Activated CD4-positive, alpha-beta T cell treated with anti-CD3 and anti-CD28 coated beads for 4 hours (primary cell): ENCODE data around the gene TARBP1.
A peak's percentile ranks its signal among the peaks of the same experiment; 100 is the strongest.
"Not testable (repeated sequence)": the region's sequence is repeated elsewhere in the genome, so short reads cannot be mapped to it uniquely, and the experiment has no call there.

Source experiments
- DNase-seq, 2 donors: peaks; one replicate each; pipeline ENCODE4 v3.0.0-alpha.2; 2020

Gene TARBP1

GRCh38 chr1:234505769-234506102 is 26.8 kb upstream of the TARBP1 start:
- DNase-seq: no peak

GRCh38 chr1:234504969-234505768 is 26.2 kb upstream of the TARBP1 start:
- no peak for DNase-seq

GRCh38 chr1:234504251-234504650 is 25.3 kb upstream of the TARBP1 start:
- DNase-seq: not testable (repeated sequence)

GRCh38 chr1:234503193-234504050 is 24.4 kb upstream of the TARBP1 start:
- DNase-seq: no peak

DNA sequence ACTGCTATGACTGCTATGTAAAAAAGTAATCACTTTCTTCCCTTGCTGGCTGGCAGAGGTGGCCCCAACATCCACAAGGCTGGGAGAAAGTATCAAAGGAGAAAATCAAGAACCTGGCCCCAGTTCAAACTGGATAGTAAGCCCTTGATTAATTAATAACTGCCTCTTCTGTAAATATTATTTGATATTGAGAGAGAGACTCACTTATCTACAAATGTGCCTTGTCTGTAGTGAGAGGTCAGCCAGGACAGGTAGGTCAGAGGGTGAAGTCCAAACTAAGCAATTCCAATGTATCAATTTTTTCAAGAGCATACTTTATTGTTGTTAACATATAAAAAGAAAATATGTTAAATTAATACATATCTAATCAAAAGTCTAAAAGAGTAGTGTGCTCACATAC is 23.8 kb upstream of the TARBP1 start:
- no peak for DNase-seq

- DNase-seq: no peak
Measured at GRCh38 chr1:234500269-234500668, 21.3 kb upstream of the TARBP1 start.

DNA sequence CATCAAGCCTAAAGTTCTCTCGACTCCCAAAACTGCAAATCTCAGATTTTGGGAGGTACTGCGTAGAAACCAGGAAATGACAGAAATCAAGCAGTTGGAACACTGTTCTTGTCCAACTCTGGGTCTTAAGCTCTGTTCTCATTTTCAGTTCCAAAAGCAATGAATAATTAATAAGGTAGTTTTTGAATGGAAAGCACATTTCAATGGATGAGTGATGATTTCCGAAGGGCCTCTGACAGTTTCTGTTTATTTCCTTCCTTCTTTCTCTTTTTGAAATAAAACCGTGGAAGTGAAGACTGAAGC is 20.9 kb upstream of the TARBP1 start:
- DNase-seq: no peak

- DNase-seq: peak; percentile 79 to 87
Measured at GRCh38 chr1:234499119-234499942, 20.4 kb upstream of the TARBP1 start.

GRCh38 chr1:234498448-234499118 is 19.6 kb upstream of the TARBP1 start:
- DNase-seq: no peak

GRCh38 chr1:234497589-234497988 is 18.6 kb upstream of the TARBP1 start:
- no peak for DNase-seq

GRCh38 chr1:234495231-234495990 is 16.4 kb upstream of the TARBP1 start:
- DNase-seq: no peak

DNA sequence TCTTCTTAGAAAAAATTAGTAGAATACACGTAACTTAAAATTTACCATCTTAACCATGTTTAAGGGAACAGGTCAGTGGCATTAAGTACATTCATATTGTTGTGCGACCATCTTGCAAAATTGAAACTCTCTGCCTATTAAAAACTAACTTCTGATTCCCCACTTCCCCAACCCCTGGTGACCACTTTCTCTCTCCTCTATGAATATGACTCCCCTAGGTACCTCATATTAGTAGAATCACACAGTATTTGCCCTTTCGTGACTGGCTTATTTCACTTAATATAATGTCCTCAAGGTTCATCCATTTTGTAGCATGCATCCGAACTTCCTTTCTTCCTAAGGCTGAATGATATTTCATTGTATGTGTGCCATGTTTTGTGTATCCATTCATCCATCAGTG is 15.1 kb upstream of the TARBP1 start:
- no peak for DNase-seq

DNA sequence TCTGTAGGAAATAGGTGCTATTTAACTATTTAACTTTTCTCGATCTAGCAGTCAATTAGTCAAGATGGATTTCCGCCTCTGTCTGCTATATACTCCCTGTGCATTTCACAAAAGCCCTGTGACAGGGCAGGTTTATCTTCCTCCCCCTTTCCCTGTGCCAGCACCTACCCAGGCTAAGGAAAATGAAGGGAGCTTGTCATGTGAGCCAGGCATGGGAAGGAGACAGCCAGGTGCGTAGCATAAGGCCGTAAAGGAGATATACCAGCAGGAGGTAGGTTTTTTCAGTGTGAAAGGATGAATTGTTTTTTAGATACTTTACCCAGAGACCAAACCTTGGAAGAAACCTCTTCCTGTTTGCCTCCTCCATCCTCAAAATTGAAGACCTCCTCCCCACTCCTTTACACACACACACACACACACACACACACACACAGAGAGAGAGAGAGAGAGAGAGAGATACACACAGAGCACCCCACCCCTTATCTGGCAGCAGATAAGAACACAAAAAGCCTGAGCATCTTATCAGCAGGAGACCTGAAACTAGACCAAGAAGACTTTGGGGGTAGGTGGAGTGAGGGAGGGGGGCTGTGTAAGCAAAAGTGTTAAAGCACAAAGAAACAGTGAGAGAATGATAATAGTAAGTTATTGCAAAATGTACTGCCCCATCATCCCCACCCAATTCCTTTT is 12.0 kb upstream of the TARBP1 start:
- DNase-seq: no peak

GRCh38 chr1:234489698-234490077 is 10.7 kb upstream of the TARBP1 start:
- no peak for DNase-seq

GRCh38 chr1:234489007-234489697 is 10.2 kb upstream of the TARBP1 start:
- DNase-seq: no peak

GRCh38 chr1:234488054-234489006 is 9.4 kb upstream of the TARBP1 start:
- DNase-seq: no peak

DNA sequence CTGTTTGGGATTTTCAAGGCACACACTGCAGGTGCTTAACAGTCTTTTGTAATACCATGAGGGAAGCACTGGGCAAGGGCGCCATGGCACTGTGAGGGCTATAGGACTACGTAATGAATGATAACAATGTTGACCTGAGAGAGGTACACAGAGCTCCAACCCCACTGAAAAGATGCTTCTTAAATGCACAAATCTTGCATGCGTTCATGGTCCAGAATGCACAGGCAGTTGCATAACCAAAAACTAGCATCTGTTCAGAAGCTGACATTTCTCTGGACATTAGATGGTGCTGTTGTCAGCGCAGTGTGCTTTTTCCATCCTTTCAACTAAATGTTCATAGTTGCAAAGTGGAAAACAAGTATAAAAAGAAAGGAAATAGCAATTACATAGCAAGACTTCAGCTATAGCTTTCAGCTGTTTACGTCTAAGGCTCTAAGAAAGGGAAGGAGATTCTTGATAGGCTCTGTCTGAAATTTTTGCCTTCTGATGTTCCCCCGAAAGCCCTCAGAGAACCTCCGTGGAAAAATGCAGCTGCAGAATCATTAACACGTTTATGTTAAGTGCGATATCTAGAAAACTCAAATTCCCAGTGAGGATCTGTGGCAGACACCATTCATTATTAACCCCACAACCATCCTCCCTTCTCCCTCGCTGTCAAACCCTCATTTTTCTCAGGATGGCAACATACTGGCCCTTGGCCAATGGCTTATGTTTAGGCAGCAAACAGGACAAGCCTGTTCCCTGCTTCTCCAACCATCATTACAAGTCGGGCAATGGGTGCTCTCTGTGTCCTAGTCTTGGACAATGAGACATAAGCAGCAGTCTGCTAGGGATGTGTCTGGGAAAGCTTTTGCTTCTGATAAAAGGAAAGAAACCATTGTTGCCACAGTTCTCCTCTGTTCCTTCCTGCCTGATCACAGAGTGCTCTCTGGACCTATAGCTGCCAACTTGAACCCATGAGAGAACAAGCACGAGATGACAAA is 8.2 kb upstream of the TARBP1 start:
- DNase-seq: no peak

- no peak for DNase-seq
Measured at GRCh38 chr1:234484991-234485739, 6.2 kb upstream of the TARBP1 start.
